H1 (cell line): ENCODE results near the gene TMEM139. TPM values are rescaled to one million over a fixed set of nuclear protein-coding genes. Genes with fewer than 3 reads are reported as not detected.

Experiments used
- CTCF ChIA-PET: fragments of 300-600 bp; sonication (Branson Sonifier 250); formaldehyde crosslinking; loops from one replicate; lab custom pipeline; 2021; ENCODE audit not compliant: partially characterized antibody; lab: Charles Lee
- POLR2A ChIA-PET: fragments of 300-600 bp; sonication (Branson Sonifier 250); formaldehyde crosslinking; loops from one replicate; lab custom pipeline; 2021; ENCODE audit warnings: inconsistent platforms; ENCODE audit not compliant: partially characterized antibody; lab: Charles Lee
- DNase-seq, 2 experiments: peaks; one replicate each; pipeline versions ENCODE4 v3.0.0 to v3.0.0-alpha.2; 2010 to 2022; ENCODE audit warnings: low spot score in 2 of 2, low read depth in 1 of 2, mixed read lengths in 1 of 2
- FAIRE-seq: peaks from 2 replicates; lab custom pipeline; 2011; peaks lifted over from hg19 to GRCh38; lab: Jason Lieb, UNC
- H2AFZ ChIP-seq: 2 replicates; pipeline ENCODE4 v1.8.1; 2012; ENCODE audit warnings: low read length, inconsistent platforms
- H2AK5ac ChIP-seq: 2 replicates; pipeline ENCODE4 v1.6.1; 2013; ENCODE audit warnings: low read depth, low read length
- H2BK120ac ChIP-seq: replicated peaks from 2 replicates; pipeline ENCODE3; 2013; ENCODE audit warnings: low read depth, low read length, inconsistent platforms
- H2BK12ac ChIP-seq: 2 replicates; pipeline ENCODE4 v1.6.1; 2013; ENCODE audit warnings: low read depth, low read length
- H2BK15ac ChIP-seq: 2 replicates; pipeline ENCODE4 v1.6.1; 2013; ENCODE audit warnings: low read length
- H2BK20ac ChIP-seq: 2 replicates; pipeline ENCODE4 v1.6.1; 2013; ENCODE audit warnings: low read length
- H2BK5ac ChIP-seq: 2 replicates; pipeline ENCODE4 v1.6.1; 2013; ENCODE audit warnings: low read depth, low read length
- H3K14ac ChIP-seq: 2 replicates; pipeline ENCODE4 v1.6.1; 2013; ENCODE audit warnings: inconsistent platforms; ENCODE audit not compliant: insufficient read length
- H3K18ac ChIP-seq: 2 replicates; pipeline ENCODE4 v1.6.1; 2013; ENCODE audit warnings: low read length; ENCODE audit errors: extremely low read depth
- H3K23ac ChIP-seq: 2 replicates; pipeline ENCODE4 v1.6.1; 2013; ENCODE audit warnings: inconsistent platforms; ENCODE audit not compliant: insufficient read length
- H3K23me2 ChIP-seq: 2 replicates; pipeline ENCODE4 v1.6.1; 2013; ENCODE audit warnings: low read depth, low read length
- H3K27ac ChIP-seq: 2 replicates; pipeline ENCODE4 v1.6.1; 2011; ENCODE audit warnings: low read depth, low read length, inconsistent platforms
- H3K27me3 ChIP-seq, 4 experiments: replicated peaks in 1 of 4; 1 replicate in 1 of 4; 2 replicates in 3 of 4; pipeline versions ENCODE4 v1.6.1 to v1.8.1; 2011 to 2013; ENCODE audit warnings: low read length in 3 of 4, mild to moderate bottlenecking in 3 of 4, inconsistent platforms in 2 of 4, mixed read lengths in 2 of 4, moderate library complexity in 1 of 4; ENCODE audit not compliant: control insufficient read depth in 3 of 4, insufficient read depth in 3 of 4; ENCODE audit errors: extremely low read depth in 1 of 4
- H3K36me3 ChIP-seq, 4 experiments: 2 replicates each; pipeline versions ENCODE4 v1.6.1 to v1.8.1; 2011 to 2013; ENCODE audit warnings: mild to moderate bottlenecking in 4 of 4, low read length in 3 of 4, moderate library complexity in 2 of 4, control low read depth in 1 of 4, inconsistent platforms in 1 of 4; ENCODE audit not compliant: insufficient read depth in 4 of 4, control insufficient read depth in 2 of 4
- H3K4ac ChIP-seq: replicated peaks from 2 replicates; pipeline ENCODE3; 2013; ENCODE audit warnings: low read length, low read depth, mixed read lengths, inconsistent platforms; ENCODE audit not compliant: insufficient read length
- H3K4me1 ChIP-seq, 4 experiments: replicated peaks in 1 of 4; 1 replicate in 1 of 4; 2 replicates in 3 of 4; pipeline versions ENCODE4 v1.6.1 to v1.8.1; 2011 to 2013; ENCODE audit warnings: low read length in 3 of 4, inconsistent platforms in 2 of 4, mixed read lengths in 1 of 4; ENCODE audit not compliant: insufficient read depth in 4 of 4, control insufficient read depth in 3 of 4
- H3K4me2 ChIP-seq, 2 experiments: 2 replicates each; pipeline versions ENCODE4 v1.6.1 to v1.8.1; 2011 to 2013; ENCODE audit warnings: low read depth in 2 of 2, low read length in 2 of 2, control low read depth in 1 of 2, inconsistent platforms in 1 of 2, mild to moderate bottlenecking in 1 of 2; ENCODE audit not compliant: insufficient read depth in 1 of 2
- H3K4me3 ChIP-seq, 4 experiments: fragments of 200-600, 300-600 bp in 1 of 4; sonication (generic), shearing (Covaris generic), sonication (Bioruptor Twin) in 1 of 4; 2 replicates each; pipeline versions ENCODE4 v1.5.1 to v1.8.1; 2011 to 2016; ENCODE audit warnings: low read length in 4 of 4, low read depth in 3 of 4, control low read depth in 2 of 4, inconsistent platforms in 2 of 4, mild to moderate bottlenecking in 2 of 4, mixed read lengths in 1 of 4, moderate library complexity in 1 of 4; ENCODE audit not compliant: insufficient read depth in 2 of 4; ENCODE audit errors: extremely low read depth in 1 of 4
- H3K56ac ChIP-seq: replicated peaks from 2 replicates; pipeline ENCODE3; 2013; ENCODE audit warnings: low read depth, mild to moderate bottlenecking, mixed read lengths, low read length, inconsistent platforms; ENCODE audit not compliant: insufficient read length
- H3K79me1 ChIP-seq: 2 replicates; pipeline ENCODE4 v1.6.1; 2013; ENCODE audit warnings: low read depth, low read length, control low read depth
- H3K79me2 ChIP-seq, 2 experiments: 2 replicates each; pipeline versions ENCODE4 v1.6.1 to v1.8.1; 2012 to 2013; ENCODE audit warnings: low read length in 2 of 2, mild to moderate bottlenecking in 2 of 2, inconsistent platforms in 1 of 2; ENCODE audit not compliant: insufficient read depth in 2 of 2, control insufficient read depth in 1 of 2
- H3K9ac ChIP-seq, 4 experiments: replicated peaks in 1 of 4; 1 replicate in 1 of 4; 2 replicates in 3 of 4; pipeline versions ENCODE4 v1.6.1 to v1.8.1; 2011 to 2013; ENCODE audit warnings: low read depth in 3 of 4, low read length in 3 of 4, control low read depth in 2 of 4, mild to moderate bottlenecking in 2 of 4, moderate library complexity in 2 of 4, inconsistent platforms in 1 of 4; ENCODE audit errors: extremely low read depth in 1 of 4
- H3K9me3 ChIP-seq, 2 experiments: 2 replicates each; pipeline versions ENCODE4 v1.6.1 to v1.8.1; 2012 to 2013; ENCODE audit warnings: mild to moderate bottlenecking in 2 of 2, moderate library complexity in 2 of 2, control low read depth in 1 of 2, inconsistent platforms in 1 of 2, low read depth in 1 of 2, low read length in 1 of 2, mixed read lengths in 1 of 2; ENCODE audit not compliant: insufficient read depth in 2 of 2
- H4K20me1 ChIP-seq, 2 experiments: replicated peaks in 1 of 2; 2 replicates each; pipeline versions ENCODE3 to v1.8.1; 2011 to 2013; ENCODE audit warnings: inconsistent platforms in 2 of 2, low read length in 2 of 2, mild to moderate bottlenecking in 1 of 2; ENCODE audit not compliant: insufficient read depth in 2 of 2, control insufficient read depth in 1 of 2
- H4K5ac ChIP-seq: 2 replicates; pipeline ENCODE4 v1.6.1; 2013; ENCODE audit warnings: low read length, low read depth, mixed read lengths, inconsistent platforms; ENCODE audit not compliant: insufficient read length
- H4K8ac ChIP-seq: 2 replicates; pipeline ENCODE4 v1.8.0; 2013; ENCODE audit warnings: mild to moderate bottlenecking, moderate library complexity, low read length, inconsistent platforms; ENCODE audit not compliant: insufficient read depth; ENCODE audit errors: extremely low read depth
- H4K91ac ChIP-seq: replicated peaks from 2 replicates; pipeline ENCODE3; 2013; ENCODE audit warnings: low read length, mixed read lengths, inconsistent platforms; ENCODE audit not compliant: insufficient read length
- CBX5 ChIP-seq: fragments of 300-800, 300-1000 bp; sonication (generic); IDR thresholded peaks from 2 replicates; pipeline ENCODE4 v1.7.1; 2016; ENCODE audit warnings: antibody characterized with exemption, low read length, low read depth
- HDAC2 ChIP-seq, 2 experiments: fragments of 300-600 bp in 1 of 2; sonication (generic) in 1 of 2; IDR thresholded peaks; 2 replicates each; pipeline ENCODE4 v1.6.1; 2011 to 2012; ENCODE audit warnings: low read depth in 2 of 2, low read length in 2 of 2, mild to moderate bottlenecking in 2 of 2, moderate library complexity in 2 of 2, borderline replicate concordance in 1 of 2, inconsistent platforms in 1 of 2
- RAD21 ChIP-seq, 2 experiments: IDR thresholded peaks in 1 of 2; conservative IDR thresholded peaks in 1 of 2; 2 replicates each; pipeline ENCODE4 v1.6.1; 2011; ENCODE audit warnings: low read depth in 2 of 2, low read length in 2 of 2, improper control_type of control experiment in 1 of 2, inconsistent platforms in 1 of 2, mild to moderate bottlenecking in 1 of 2, moderate library complexity in 1 of 2
- WGBS, 2 experiments: shearing (Covaris generic) in 1 of 2; methylation state at CpG; one replicate each; pipeline versions ENCODE4 v1.1.6 to v1.1.7; 2013 to 2015; ENCODE audit warnings: low lambda C conversion rate in 2 of 2, mixed read lengths in 2 of 2, inconsistent platforms in 1 of 2, low coverage in 1 of 2, missing lambda C conversion rate in 1 of 2; ENCODE audit not compliant: insufficient replicate concordance in 2 of 2, insufficient coverage in 1 of 2, insufficient read length in 1 of 2; ENCODE audit errors: extremely low coverage in 1 of 2, missing lambda C conversion rate in 1 of 2; 5-methylcytosine and 5-hydroxymethylcytosine counted together
- polyA plus RNA-seq, 7 experiments: library from polyadenylated mRNA; depleted of rRNA in 3 of 7; stranded (reverse) in 5 of 7; unstranded in 2 of 7; fragments of >200 nt in 5 of 7; fragments of 200-250 nt in 2 of 7; gene quantifications; 1 replicate in 5 of 7; 2 replicates in 1 of 7; 4 replicates in 1 of 7; pipeline versions ENCODE4 v1.2.1 to v1.2.3, GENCODE V29; 2011 to 2013; ENCODE audit warnings: missing spikeins in 2 of 7, mixed read lengths in 2 of 7
- total RNA-seq: library from RNA; stranded (reverse); fragmentation: NEBNext Ultra II Directional; extraction: Animal tissue kit (Norgen Biotek cat#: 25700); gene quantifications from 2 replicates; pipeline ENCODE4 v1.2.1, GENCODE V29; 2021
- TF ChIP-seq, protein P1 (sequence below), 3 experiments: IDR thresholded peaks; 1 replicate in 2 of 3; 2 replicates in 1 of 3; pipeline versions ENCODE4 v1.5.1 to v1.6.1; 2011; ENCODE audit warnings: low read length in 3 of 3, mild to moderate bottlenecking in 3 of 3, inconsistent platforms in 2 of 3, low read depth in 1 of 3, moderate library complexity in 1 of 3; ENCODE audit not compliant: insufficient read depth in 1 of 3; ENCODE audit errors: control extremely low read depth in 1 of 3

Gene TMEM139
- total and polyA plus RNA-seq, 2 of the 8 experiments (the other 6 are each of a cell fraction or from before 2014, with no cell fraction given), result 3.2 to 6.7 TPM

GRCh38 chr7:143321734-143322133 lies 37.0 kb downstream of the TMEM139 start:
- TF ChIP-seq HDAC2 (IDR thresholded peaks at IDR 0.05; ENCODE audit: borderline replicate concordance in 1 of 2, low read depth in 2 of 2, low read length in 2 of 2) (no peak), CBX5 (no peak), RAD21 (IDR thresholded peaks at IDR 0.05 in 1 of 2, conservative IDR thresholded peaks at IDR 0.05 in 1 of 2; ENCODE audit: low read depth in 2 of 2, low read length in 2 of 2) (peak; percentile 43 to 64)
- TF ChIP-seq, protein P1, sequence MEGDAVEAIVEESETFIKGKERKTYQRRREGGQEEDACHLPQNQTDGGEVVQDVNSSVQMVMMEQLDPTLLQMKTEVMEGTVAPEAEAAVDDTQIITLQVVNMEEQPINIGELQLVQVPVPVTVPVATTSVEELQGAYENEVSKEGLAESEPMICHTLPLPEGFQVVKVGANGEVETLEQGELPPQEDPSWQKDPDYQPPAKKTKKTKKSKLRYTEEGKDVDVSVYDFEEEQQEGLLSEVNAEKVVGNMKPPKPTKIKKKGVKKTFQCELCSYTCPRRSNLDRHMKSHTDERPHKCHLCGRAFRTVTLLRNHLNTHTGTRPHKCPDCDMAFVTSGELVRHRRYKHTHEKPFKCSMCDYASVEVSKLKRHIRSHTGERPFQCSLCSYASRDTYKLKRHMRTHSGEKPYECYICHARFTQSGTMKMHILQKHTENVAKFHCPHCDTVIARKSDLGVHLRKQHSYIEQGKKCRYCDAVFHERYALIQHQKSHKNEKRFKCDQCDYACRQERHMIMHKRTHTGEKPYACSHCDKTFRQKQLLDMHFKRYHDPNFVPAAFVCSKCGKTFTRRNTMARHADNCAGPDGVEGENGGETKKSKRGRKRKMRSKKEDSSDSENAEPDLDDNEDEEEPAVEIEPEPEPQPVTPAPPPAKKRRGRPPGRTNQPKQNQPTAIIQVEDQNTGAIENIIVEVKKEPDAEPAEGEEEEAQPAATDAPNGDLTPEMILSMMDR (IDR thresholded peaks at IDR 0.05; ENCODE audit: control extremely low read depth in 1 of 3, insufficient read depth in 1 of 3, low read depth in 1 of 3, low read length in 3 of 3), result peak; percentile 25 to 41 (median 38)
- TF ChIP-seq, all 59 proteins: peak for 2
- Histone ChIP-seq H3K4me2 (no peak overlapping the region), H4K20me1 (no peaks in the 10 kb centered on the region), H2BK20ac (no peak overlapping the region), H2AK5ac (no peak overlapping the region), H3K4me1 (peaks cover 0 to 5% (median 0%) of the 10 kb centered on the region in 4 experiments; a peak in 1 of 7 replicates), H3K27ac (no peak overlapping the region), H2BK120ac (no peak overlapping the region), H3K9ac (no peak overlapping the region), H2BK12ac (no peak overlapping the region), H4K91ac (no peak overlapping the region), H3K79me1 (no peaks in the 10 kb centered on the region), H3K27me3 (no peaks in the 10 kb centered on the region), H3K9me3 (no peaks in the 10 kb centered on the region), H2BK15ac (no peak overlapping the region), H3K23ac (no peak overlapping the region), H4K8ac (no peak overlapping the region), H3K56ac (no peak overlapping the region), H3K36me3 (no peaks in the 10 kb centered on the region), H3K4me3 (no peak overlapping the region), H3K4ac (no peak overlapping the region), H3K79me2 (no peaks in the 10 kb centered on the region), H3K14ac (no peak overlapping the region), H3K18ac (no peak overlapping the region), H2BK5ac (no peak overlapping the region), H3K23me2 (no peaks in the 10 kb centered on the region), H4K5ac (no peak overlapping the region), H2AFZ (no peak overlapping the region)
- no peak for DNase-seq
- CTCF ChIA-PET, result interaction anchor here (0.7 to 4.5 kb wide), 15 partner anchors 10 to 96 kb away, joined by 3 to 30 read pairs (median 3); no protein-coding TSS in a partner anchor
- no peak for FAIRE-seq
- POLR2A ChIA-PET, result interaction anchor here (1.1 to 1.2 kb wide), 2 partner anchors 8 to 22 kb away, joined by 3 to 5 read pairs; no protein-coding TSS in a partner anchor
- WGBS, 2 experiments, result 84% methylated on average over 3 of the region's 4 CpGs; no CpG with 5 or more reads in 1 of the 2 experiments
